SK-MEL-5 (cell line): ENCODE measurements around the gene SGCD. TPM values are rescaled to one million over a fixed set of nuclear protein-coding genes. Genes with fewer than 3 reads are reported as not detected.
A peak's percentile ranks its signal among the peaks of the same experiment; 100 is the strongest.

Experiments used
- DNase-seq: peaks from one replicate; pipeline ENCODE4 v3.0.0-alpha.2; 2016; ENCODE audit warnings: low read depth, low spot score
- in situ Hi-C: cut with HindIII; loops from 2 replicates; pipeline ENCODE4 v1.10.0; 2016; ENCODE audit warnings: low sequenced_read_pairs, high pct_unique_total_duplicates, low pct_unique_long_range_greater_than_20kb
- total RNA-seq: library from RNA; depleted of rRNA; stranded (reverse); fragments of >200 nt; shearing (Covaris generic); gene quantifications from 2 replicates; pipeline ENCODE4 v1.2.3, GENCODE V29; 2014

Gene SGCD
- total RNA-seq, 1 experiment from 2014 or later = 27.2 TPM

GRCh38 chr5:156522651-156523529 is 195.9 kb downstream of the SGCD start:
- DNase-seq = no peak
- in situ Hi-C loops = no loop called here

GRCh38 chr5:156523607-156524006 is 196.6 kb downstream of the SGCD start:
- in situ Hi-C loops = no loop called here
- no peak for DNase-seq

GRCh38 chr5:156526081-156526925 is 199.3 kb downstream of the SGCD start:
- in situ Hi-C loops = no loop called here

GRCh38 chr5:156527611-156528010 is 200.6 kb downstream of the SGCD start:
- no peak for DNase-seq

More at GRCh38 chr5:156526081-156526925, 199.3 kb downstream of the SGCD start:
- peak; percentile 79 for DNase-seq

GRCh38 chr5:156528673-156529072 is 201.7 kb downstream of the SGCD start:
- no peak for DNase-seq
- in situ Hi-C loops = no loop called here

More at GRCh38 chr5:156527611-156528010, 200.6 kb downstream of the SGCD start:
- in situ Hi-C loops = no loop called here

GRCh38 chr5:156529892-156530291 is 202.9 kb downstream of the SGCD start:
- in situ Hi-C loops = no loop called here
- DNase-seq = no peak

GRCh38 chr5:156531199-156531598 is 204.2 kb downstream of the SGCD start:
- no peak for DNase-seq
- in situ Hi-C loops = no loop called here

- in situ Hi-C loops = no loop called here
- DNase-seq = no peak
Observed at GRCh38 chr5:156532921-156533320, 206.0 kb downstream of the SGCD start.

- in situ Hi-C loops = no loop called here
- no peak for DNase-seq
Observed at GRCh38 chr5:156534085-156534484, 207.1 kb downstream of the SGCD start.

- no peak for DNase-seq
- in situ Hi-C loops = no loop called here
Observed at GRCh38 chr5:156534906-156535485, 208.0 kb downstream of the SGCD start.

GRCh38 chr5:156540491-156540890 is 213.5 kb downstream of the SGCD start:
- in situ Hi-C loops = no loop called here
- no peak for DNase-seq

GRCh38 chr5:156541582-156541981 is 214.6 kb downstream of the SGCD start:
- in situ Hi-C loops = no loop called here
- no peak for DNase-seq

- DNase-seq = no peak
- in situ Hi-C loops = no loop called here
Observed at GRCh38 chr5:156543348-156544145, 216.6 kb downstream of the SGCD start.

GRCh38 chr5:156552855-156553358 is 225.9 kb downstream of the SGCD start:
- DNase-seq = peak; percentile 9
- in situ Hi-C loops = no loop called here

- in situ Hi-C loops = no loop called here
Observed at GRCh38 chr5:156556666-156557406, 229.9 kb downstream of the SGCD start.

GRCh38 chr5:156560002-156560401 is 233.0 kb downstream of the SGCD start:
- in situ Hi-C loops = no loop called here
- no peak for DNase-seq

More at GRCh38 chr5:156556666-156557406, 229.9 kb downstream of the SGCD start:
- peak; percentile 70 for DNase-seq

GRCh38 chr5:156561651-156562050 is 234.7 kb downstream of the SGCD start:
- no peak for DNase-seq
- in situ Hi-C loops = no loop called here
